GM19099 (cell line): Measurements from ENCODE around the gene KLRC2.
"Not testable (repeated sequence)": the region's sequence is repeated elsewhere in the genome, so short reads cannot be mapped to it uniquely, and the experiment has no call there.

Source experiments
- POLR2A ChIP-seq: IDR thresholded peaks from 3 replicates; pipeline ENCODE4 v1.6.1; 2011; ENCODE audit warnings: low read depth; ENCODE audit not compliant: insufficient read length; ENCODE audit errors: extremely low read depth

KLRC2 gene

GRCh38 chr12:10435816-10436215, at the start of gene KLRC2:
Gene KLRC2, minus strand, starts transcription at chr12:10436010. Its CDS starts 24 bp downstream, at chr12:10435986.
- not testable (repeated sequence) for TF ChIP-seq POLR2A

- no peak for TF ChIP-seq POLR2A
Observed at GRCh38 chr12:10469701-10470100, 33.9 kb upstream of the KLRC2 start.

GRCh38 chr12:10466311-10466710, 30.5 kb upstream of the KLRC2 start:
- no peak for TF ChIP-seq POLR2A

- no peak for TF ChIP-seq POLR2A
Observed at GRCh38 chr12:10457760-10458159, 21.9 kb upstream of the KLRC2 start.

- TF ChIP-seq POLR2A, result no peak
Observed at GRCh38 chr12:10456856-10457255, 21.0 kb upstream of the KLRC2 start.

- no peak for TF ChIP-seq POLR2A
Observed at GRCh38 chr12:10455766-10456165, 20.0 kb upstream of the KLRC2 start.

GRCh38 chr12:10454531-10454930, 18.7 kb upstream of the KLRC2 start:
- TF ChIP-seq POLR2A, result no peak

GRCh38 chr12:10453156-10453555, 17.3 kb upstream of the KLRC2 start, which contains the start of gene KLRC1:
Gene KLRC1, minus strand, starts transcription at chr12:10453377. Its CDS starts 2,221 bp downstream, at chr12:10451156.
- no peak for TF ChIP-seq POLR2A

GRCh38 chr12:10448236-10448635, 12.4 kb upstream of the KLRC2 start:
- TF ChIP-seq POLR2A, result no peak

- TF ChIP-seq POLR2A, result not testable (repeated sequence)
Observed at GRCh38 chr12:10420334-10420733, 15.5 kb downstream of the KLRC2 start, which contains the start of gene KLRC3. Gene KLRC3, minus strand, starts transcription at chr12:10420595. Its CDS starts 45 bp downstream, at chr12:10420550.

- TF ChIP-seq POLR2A, result no peak
Observed at GRCh38 chr12:10409392-10409791, 26.4 kb downstream of the KLRC2 start, which contains the start of gene KLRC4. Gene KLRC4, minus strand, starts transcription at chr12:10409757. Its CDS starts 182 bp downstream, at chr12:10409575.

- TF ChIP-seq POLR2A, result no peak
Observed at GRCh38 chr12:10408842-10409241, 27.0 kb downstream of the KLRC2 start.

GRCh38 chr12:10406725-10407124, 29.1 kb downstream of the KLRC2 start:
- TF ChIP-seq POLR2A, result no peak

- no peak for TF ChIP-seq POLR2A
Observed at GRCh38 chr12:10405294-10405693, 30.5 kb downstream of the KLRC2 start.

- TF ChIP-seq POLR2A, result no peak
Observed at GRCh38 chr12:10404798-10405197, 31.0 kb downstream of the KLRC2 start.

- no peak for TF ChIP-seq POLR2A
Observed at GRCh38 chr12:10400829-10401228, 35.0 kb downstream of the KLRC2 start.

- no peak for TF ChIP-seq POLR2A
Observed at GRCh38 chr12:10398168-10398567, 37.6 kb downstream of the KLRC2 start.
